Kidney (tissue), 14 donors: ENCODE data around the gene PATJ. TPM values are rescaled to one million over a fixed set of nuclear protein-coding genes. Genes with fewer than 3 reads are reported as not detected.
A peak's percentile ranks its signal among the peaks of the same experiment; 100 is the strongest.

ENCODE experiments used
- DNase-seq, 5 donors: peaks; one replicate each; pipeline ENCODE4 v3.0.0-alpha.2; 2013 to 2020
- FAIRE-seq: peaks from 2 replicates; lab custom pipeline; 2012; peaks lifted over from hg19 to GRCh38; lab: Jason Lieb, UNC
- H3K27ac ChIP-seq, 2 donors: one replicate each; pipeline ENCODE4 v1.7.0; 2013; ENCODE audit warnings: low read depth in 2 of 2, low read length in 2 of 2, inconsistent platforms in 1 of 2
- H3K27me3 ChIP-seq: one replicate; pipeline ENCODE4 v1.7.1; 2013; ENCODE audit warnings: low read length, inconsistent platforms; ENCODE audit not compliant: control insufficient read depth, insufficient read depth
- H3K36me3 ChIP-seq, 3 donors: one replicate each; pipeline versions ENCODE4 v1.7.0 to v1.7.1; 2013; ENCODE audit warnings: low read length in 3 of 3, control low read depth in 1 of 3, inconsistent platforms in 1 of 3; ENCODE audit not compliant: insufficient read depth in 3 of 3, control insufficient read depth in 2 of 3
- H3K4me1 ChIP-seq, 3 donors: one replicate each; pipeline versions ENCODE4 v1.7.0 to v1.7.1; 2013; ENCODE audit warnings: low read length in 3 of 3, inconsistent platforms in 1 of 3, low read depth in 1 of 3; ENCODE audit not compliant: control insufficient read depth in 2 of 3, insufficient read depth in 2 of 3
- H3K4me3 ChIP-seq, 3 donors: one replicate each; pipeline versions ENCODE4 v1.7.0 to v1.8.1; 2013; ENCODE audit warnings: low read length in 3 of 3, control low read depth in 1 of 3, inconsistent platforms in 1 of 3
- H3K9ac ChIP-seq, 3 donors: one replicate each; pipeline versions ENCODE4 v1.7.0 to v1.7.1; 2013; ENCODE audit warnings: low read length in 3 of 3, control low read depth in 1 of 3, inconsistent platforms in 1 of 3
- H3K9me3 ChIP-seq, 3 donors: one replicate each; pipeline versions ENCODE4 v1.7.0 to v1.7.1; 2013; ENCODE audit warnings: low read length in 3 of 3, control low read depth in 1 of 3, inconsistent platforms in 1 of 3; ENCODE audit not compliant: control insufficient read depth in 2 of 3, insufficient read depth in 1 of 3
- CTCF ChIP-seq: IDR thresholded peaks from 3 replicates; pipeline ENCODE4 v1.5.1; 2012; ENCODE audit warnings: mild to moderate bottlenecking, moderate library complexity, borderline replicate concordance; ENCODE audit not compliant: insufficient read depth; ENCODE audit errors: extremely low read depth
- intact Hi-C: fragments of 100-400 bp; cut with DNase I; formaldehyde crosslinking; loops from one replicate; pipeline ENCODE4 v1.11.1; 2022
- polyA plus RNA-seq: library from polyadenylated mRNA; stranded (reverse); fragments of 350-450 nt; fragmentation: Illumina TruSeq; extraction: RNeasy Lipid Tissue Mini Kit (QIAGEN cat#74804); gene quantifications from one replicate; pipeline ENCODE4 v1.2.3, GENCODE V29; 2014; ENCODE audit warnings: low read depth, low replicate concordance; ENCODE audit not compliant: insufficient read depth
- total RNA-seq: library from RNA; stranded (reverse); fragmentation: NEBNext Ultra II Directional; extraction: Animal tissue kit (Norgen Biotek cat#: 25700); gene quantifications from one replicate; pipeline ENCODE4 v1.2.1, GENCODE V29; 2021
- donor health status: control.
- donor health status: control.
- donor health status: control.
- donor health status: control.
- donor health status: control.
- donor health status: DM: yes; HTN: yes; CAD: no.
- donor health status: Normal renal cell carcinoma (clear cell type).

PATJ gene
- total and polyA plus RNA-seq, 2 donors from 2014 or later, result 44.0 to 98.0 TPM

GRCh38 chr1:62003777-62004176 lies 261.5 kb downstream of the PATJ start:
- DNase-seq (no peak), FAIRE-seq (no peak)
- TF ChIP-seq CTCF, result no peak
- H3K36me3 ChIP-seq, result peaks cover 0 to 12% (median 0%) of the 10 kb centered on the region in 3 donors
- H3K4me3 ChIP-seq, result no peak overlapping the region
- H3K27me3 ChIP-seq, result no peaks in the 10 kb centered on the region
- H3K9me3 ChIP-seq, result no peaks in the 10 kb centered on the region
- H3K27ac ChIP-seq, result no peak overlapping the region
- no peaks in the 10 kb centered on the region for H3K4me1 ChIP-seq
- H3K9ac ChIP-seq, result no peak overlapping the region
- intact Hi-C loops, result no loop called here

- TF ChIP-seq CTCF, result no peak
- Histone ChIP-seq H3K27me3 (no peaks in the 10 kb centered on the region), H3K9me3 (no peaks in the 10 kb centered on the region), H3K36me3 (peaks cover 0 to 12% (median 0%) of the 10 kb centered on the region in 3 donors), H3K4me3 (no peak overlapping the region), H3K9ac (no peak overlapping the region), H3K4me1 (no peaks in the 10 kb centered on the region), H3K27ac (no peak overlapping the region)
- no peak for DNase-seq
- intact Hi-C loops, result no loop called here
- no peak for FAIRE-seq
Measured at GRCh38 chr1:62006690-62007089, 264.4 kb downstream of the PATJ start.

GRCh38 chr1:62011006-62011405 lies 268.7 kb downstream of the PATJ start:
- Histone ChIP-seq H3K9me3 (no peaks in the 10 kb centered on the region), H3K36me3 (peaks cover 0 to 12% (median 0%) of the 10 kb centered on the region in 3 donors), H3K4me3 (no peak overlapping the region), H3K4me1 (no peaks in the 10 kb centered on the region), H3K27ac (no peak overlapping the region), H3K27me3 (no peaks in the 10 kb centered on the region), H3K9ac (no peak overlapping the region)
- TF ChIP-seq CTCF, result no peak
- no peak for FAIRE-seq
- intact Hi-C loops, result no loop called here
- peak in 3 of 5 donors; percentile 28 to 78 (median 70) for DNase-seq

GRCh38 chr1:62012095-62012494 lies 269.8 kb downstream of the PATJ start:
- no peak for TF ChIP-seq CTCF
- H3K27me3 ChIP-seq, result no peaks in the 10 kb centered on the region
- no peaks in the 10 kb centered on the region for H3K9me3 ChIP-seq
- H3K27ac ChIP-seq, result no peak overlapping the region
- H3K4me1 ChIP-seq, result no peaks in the 10 kb centered on the region
- no peak overlapping the region for H3K4me3 ChIP-seq
- FAIRE-seq (no peak), DNase-seq (no peak)
- H3K9ac ChIP-seq, result no peak overlapping the region
- intact Hi-C loops, result no loop called here
- H3K36me3 ChIP-seq, result peaks cover 0 to 10% (median 0%) of the 10 kb centered on the region in 3 donors
